ENCODE data around the gene SHISAL2B. TPM values are rescaled to one million over a fixed set of nuclear protein-coding genes. Genes with fewer than 3 reads are reported as not detected.

Gene SHISAL2B
- total RNA-seq, 1 donor from 2014 or later = not detected

Other genes starting within 250 kb of the SHISAL2B start
- not detected in 2 replicates for gene RGS7BP, start 184.5 kb upstream of the SHISAL2B start, total RNA-seq
- gene SREK1IP1, start 78.2 kb downstream of the SHISAL2B start, total RNA-seq = 24.3 and 26.8 TPM in 2 replicates
- 26.3 and 27.2 TPM in 2 replicates for gene CWC27, start 78.4 kb downstream of the SHISAL2B start, total RNA-seq